ENCODE measurements around the gene GTPBP6.
"Not testable (repeated sequence)": the region's sequence is repeated elsewhere in the genome, so short reads cannot be mapped to it uniquely, and the experiment has no call there.

Gene GTPBP6

DNA sequence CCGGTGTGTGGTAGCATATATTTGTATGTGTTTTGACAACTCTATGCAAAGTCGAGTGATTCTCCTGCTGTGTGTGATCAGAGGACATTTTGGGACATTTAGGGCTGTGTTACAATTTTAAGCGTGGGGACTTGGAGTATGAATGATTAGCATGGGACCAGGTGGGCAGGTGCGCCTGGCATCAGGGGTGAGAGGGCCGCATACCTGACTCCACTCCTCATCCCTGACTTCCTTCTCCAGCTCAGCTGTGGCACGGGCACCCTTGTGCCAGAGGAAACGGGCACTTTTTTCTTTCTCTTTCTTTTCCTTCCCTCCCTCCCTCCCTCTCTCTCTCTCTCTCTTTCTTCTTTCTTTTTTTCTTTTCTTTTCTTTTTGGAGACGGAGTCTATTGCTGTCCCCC lies 53.1 kb downstream of the GTPBP6 start:
- DNase-seq (ENCODE audit: low spot score): no peak

- DNase-seq (ENCODE audit: low spot score): no peak
These were observed 53.8 kb downstream of the GTPBP6 start for GRCh38 chrX:264634-265455.

DNA sequence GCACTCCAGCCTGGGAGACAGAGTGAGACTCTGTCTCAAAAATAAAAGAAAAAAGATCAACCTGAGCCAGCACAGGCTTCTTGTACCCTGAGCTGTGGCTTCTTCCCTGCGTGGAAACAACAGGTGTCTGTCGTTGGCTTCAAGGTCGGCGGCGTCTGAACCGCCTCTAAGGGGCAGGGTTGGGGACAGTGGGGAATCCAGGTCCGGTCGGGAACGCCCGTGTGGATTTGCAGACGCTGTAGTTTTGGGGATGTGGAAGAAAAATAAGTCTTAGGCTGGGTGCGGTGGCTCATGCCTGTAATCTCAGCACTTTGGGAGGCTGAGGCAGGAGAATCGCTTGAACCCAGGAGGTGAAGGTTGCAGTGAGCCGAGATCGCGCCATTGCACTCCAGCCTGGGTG lies 54.6 kb downstream of the GTPBP6 start:
- DNase-seq (ENCODE audit: low spot score): not testable (repeated sequence)

GRCh38 chrX:262381-262909 lies 56.2 kb downstream of the GTPBP6 start:
- no peak for DNase-seq (ENCODE audit: low spot score)

GRCh38 chrX:261919-262352 lies 56.7 kb downstream of the GTPBP6 start:
- no peak for DNase-seq (ENCODE audit: low spot score)

DNA sequence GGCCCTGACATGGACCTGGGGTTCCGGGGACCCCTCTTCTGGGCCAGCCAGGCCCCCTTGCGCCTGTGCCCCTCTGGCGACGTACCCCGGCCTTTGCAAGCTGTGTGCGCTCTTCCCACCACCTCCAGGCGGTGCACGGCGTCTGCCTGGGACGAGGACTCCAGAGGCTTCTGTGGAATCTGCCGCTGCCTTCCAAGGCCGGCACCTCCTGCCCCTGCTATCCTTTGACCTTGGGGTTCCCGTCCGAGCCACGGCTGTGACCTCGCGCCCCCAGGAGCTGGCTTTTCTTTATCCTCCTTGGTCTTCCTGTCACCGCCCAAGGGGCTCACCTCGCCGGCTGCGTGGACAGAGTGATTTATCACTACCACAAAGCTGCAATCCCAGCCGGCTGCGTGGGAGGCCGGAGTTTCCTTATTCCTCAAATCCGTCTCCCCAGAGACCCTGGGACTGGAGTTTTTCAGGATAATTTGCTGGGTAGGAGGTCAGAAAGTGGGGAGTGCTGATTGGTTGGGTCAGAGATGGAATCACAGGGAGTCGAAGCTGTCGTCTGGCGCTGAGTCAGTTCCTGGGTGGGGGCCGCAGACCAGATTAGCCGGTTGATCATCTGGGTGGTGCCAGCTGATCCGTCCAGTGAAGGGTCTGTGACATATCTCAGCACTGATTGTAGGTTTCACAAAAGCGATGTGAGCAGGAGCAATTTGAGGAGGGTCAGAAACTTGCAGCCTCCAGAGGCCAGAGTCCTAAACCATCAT lies 57.3 kb downstream of the GTPBP6 start:
- no peak for DNase-seq (ENCODE audit: low spot score)

DNA sequence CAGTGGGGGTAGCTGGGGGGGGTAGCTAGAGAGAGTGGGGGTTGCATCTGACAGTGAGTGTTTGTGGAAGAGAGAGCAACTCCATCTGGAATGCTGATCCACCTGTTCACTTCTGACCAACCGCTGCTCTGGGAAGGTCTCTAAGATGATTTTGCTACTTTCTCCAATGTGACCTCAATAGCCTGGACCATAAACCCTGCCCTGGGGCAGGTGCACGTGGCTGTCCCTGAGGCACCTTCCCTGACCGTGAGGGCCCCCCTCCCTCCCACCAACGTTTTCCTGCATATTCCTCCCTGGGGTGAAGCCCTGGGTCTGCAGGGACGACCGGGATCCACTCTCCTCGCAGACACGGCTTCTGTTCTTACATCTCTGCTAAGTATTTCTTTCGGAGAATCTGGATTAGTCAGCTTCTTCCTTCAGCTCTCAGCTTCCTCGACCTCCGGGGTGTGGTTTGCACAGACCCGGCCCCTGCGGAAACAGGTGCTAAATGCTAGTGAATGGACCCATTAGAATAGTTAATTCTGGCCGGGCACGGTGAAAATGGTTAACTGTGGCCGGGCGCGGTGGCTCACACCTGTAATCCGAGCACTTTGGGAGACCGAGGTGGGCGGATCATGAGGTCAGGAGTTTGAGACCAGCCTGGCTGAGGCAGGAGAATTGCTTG lies 58.8 kb downstream of the GTPBP6 start:
- DNase-seq (ENCODE audit: low spot score): no peak

DNA sequence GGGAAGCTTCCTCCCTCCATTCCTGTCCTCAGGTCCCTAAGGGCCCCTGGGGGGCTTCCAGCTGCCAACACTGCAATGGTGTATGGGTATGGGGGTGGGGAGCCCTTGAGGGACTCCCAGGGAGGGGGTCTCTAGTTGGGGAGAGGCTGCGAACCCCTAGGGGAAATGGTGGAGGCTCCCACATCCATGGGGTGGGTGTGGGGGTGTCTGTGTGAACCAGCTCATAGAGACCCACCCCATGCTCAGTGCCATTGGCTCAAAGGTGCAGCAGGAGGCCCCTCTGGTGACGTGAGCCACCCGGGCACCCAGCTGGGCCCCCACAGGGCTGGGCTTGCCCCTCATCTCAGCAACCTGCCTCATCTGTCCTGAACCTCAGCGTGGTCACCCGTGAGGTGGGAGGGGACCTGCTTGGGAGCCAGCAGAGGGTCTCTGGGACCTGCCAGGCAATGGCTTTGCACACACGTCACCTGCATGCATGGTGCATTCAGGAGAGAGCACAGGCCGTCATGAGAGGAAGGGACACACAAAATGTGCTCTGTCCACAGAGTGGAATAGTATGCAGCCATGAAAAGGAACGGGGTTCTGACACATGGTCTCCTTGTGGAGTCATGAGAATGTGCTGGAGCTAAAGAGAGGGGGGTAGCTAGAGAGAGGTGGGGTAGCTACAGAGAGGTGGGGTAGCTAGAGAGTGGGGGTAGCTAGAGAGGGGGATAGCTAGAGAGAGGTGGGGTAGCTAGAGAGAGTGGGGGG lies 60.1 kb downstream of the GTPBP6 start:
- no peak for DNase-seq (ENCODE audit: low spot score)

DNA sequence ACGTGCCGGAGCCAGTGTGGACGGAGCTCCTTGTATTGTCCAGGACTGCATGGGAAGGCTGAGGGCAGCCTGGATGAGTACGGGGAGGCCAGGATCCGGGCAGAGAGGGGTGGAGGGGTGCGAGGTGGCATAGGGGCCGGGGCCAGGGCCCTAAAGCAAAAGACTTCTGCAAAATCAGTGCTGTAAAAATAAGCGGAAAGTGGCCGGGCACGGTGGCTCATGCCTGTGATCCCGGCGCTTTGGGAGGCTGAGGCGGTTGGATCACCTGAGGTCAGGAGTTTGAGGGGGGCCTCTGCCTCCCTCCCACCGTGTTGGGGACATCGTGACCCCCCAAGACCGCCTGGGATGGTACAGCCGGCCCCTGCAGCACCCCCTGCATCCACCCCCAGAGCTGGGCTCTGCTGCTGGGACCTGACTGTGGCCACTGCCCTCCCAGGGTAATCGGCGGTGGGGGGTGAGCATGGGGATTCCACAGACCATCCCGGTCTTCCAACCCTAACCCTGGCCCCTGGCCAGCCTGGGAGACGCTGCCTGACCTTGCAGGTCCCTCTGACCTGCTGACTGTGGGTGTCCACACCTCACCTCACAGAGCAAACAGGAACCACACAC lies 60.8 kb downstream of the GTPBP6 start:
- no peak for DNase-seq (ENCODE audit: low spot score)

DNA sequence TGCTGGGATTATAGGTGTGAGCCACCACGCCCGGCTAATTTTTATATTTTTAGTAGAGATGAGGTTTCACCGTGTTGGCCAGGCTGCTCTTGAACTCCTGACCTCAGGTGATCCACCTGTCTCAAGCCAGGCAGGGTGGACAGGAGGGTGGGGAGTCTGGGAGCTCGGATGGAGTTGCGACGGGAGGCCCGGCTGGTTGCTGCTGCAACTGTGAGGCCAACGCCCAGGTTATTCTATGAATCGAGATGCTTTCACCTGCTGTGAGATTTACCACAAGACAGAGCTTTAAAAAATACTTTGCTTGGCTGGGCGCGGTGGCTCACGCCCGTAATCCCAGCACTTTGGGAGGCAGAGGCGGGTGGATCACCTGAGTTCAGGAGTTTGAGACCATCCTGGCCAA lies 61.5 kb downstream of the GTPBP6 start:
- not testable (repeated sequence) for DNase-seq (ENCODE audit: low spot score)

DNA sequence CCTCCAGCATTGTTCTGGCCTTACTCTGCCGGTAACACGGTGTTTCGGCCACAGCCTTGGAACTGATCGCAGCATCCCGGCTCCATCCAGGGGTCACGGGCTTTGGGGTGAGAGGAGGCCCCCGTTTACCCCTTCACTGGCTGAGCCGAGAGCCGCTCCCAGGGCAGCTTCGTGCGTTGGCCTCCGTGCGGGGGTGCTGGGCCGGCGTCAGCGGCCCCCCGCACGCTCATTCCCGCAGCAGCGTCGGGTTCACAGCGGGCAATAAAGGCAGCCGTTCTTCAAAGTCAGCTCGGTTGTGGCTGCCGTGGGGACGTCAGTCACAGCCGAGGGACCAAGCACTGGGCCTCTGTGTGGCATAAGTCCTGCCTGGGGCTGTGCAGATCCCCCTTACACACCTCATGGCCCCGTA lies 62.7 kb downstream of the GTPBP6 start:
- DNase-seq (ENCODE audit: low spot score): no peak

Measured in putamen (tissue), 1 donor.